ENCODE data around the gene DLX1.

GRCh38 chr2:172129404-172129803 is 44.1 kb downstream of the DLX1 start:
- TF ChIP-seq CTCF (IDR thresholded peaks at IDR 0.05), result no peak
- TF ChIP-seq POLR2A (IDR thresholded peaks at IDR 0.05), result no peak

Data from Peyer's patch (tissue), 4 donors.